ENCODE data around the gene FAM13B.

- TF ChIP-seq CTCF (IDR thresholded peaks at IDR 0.05) (no peak), POLR2A (IDR thresholded peaks at IDR 0.05) (no peak)
Measured at GRCh38 chr5:138025285-138025684, 7.6 kb downstream of the FAM13B start.
